ENCODE measurements around the gene GPR132. TPM values are rescaled to one million over a fixed set of nuclear protein-coding genes. Genes with fewer than 3 reads are reported as not detected.

Gene GPR132
- total and polyA plus RNA-seq, 2 donors (not counting 3 experiments of a cell fraction or from before 2014, with no cell fraction given): not detected

DNA sequence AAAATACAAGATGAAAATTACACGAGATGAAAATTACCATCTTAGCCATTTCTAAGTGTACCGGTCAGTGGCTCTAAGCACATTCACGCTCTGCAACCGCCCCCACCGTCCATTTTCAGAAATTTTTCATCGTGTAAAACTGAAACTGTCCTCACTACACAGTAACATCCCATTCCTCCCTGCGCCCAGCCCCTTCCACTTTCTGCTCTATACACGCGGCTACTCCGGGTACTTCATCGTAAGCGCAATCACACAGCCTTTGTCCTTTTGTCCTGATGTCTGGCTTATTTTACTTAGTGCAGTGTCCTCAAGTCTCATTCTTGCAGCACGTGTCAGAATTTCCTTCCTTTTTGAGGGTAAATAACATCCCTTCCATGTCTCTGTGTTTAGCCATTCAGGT lies 3.6 kb upstream of the GPR132 start:
- H3K4me1 ChIP-seq (ENCODE audit: control insufficient read depth, extremely low read depth, insufficient read depth, low read length): no peaks in the 10 kb centered on the region
- FAIRE-seq: no peak
- TF ChIP-seq, protein P1, sequence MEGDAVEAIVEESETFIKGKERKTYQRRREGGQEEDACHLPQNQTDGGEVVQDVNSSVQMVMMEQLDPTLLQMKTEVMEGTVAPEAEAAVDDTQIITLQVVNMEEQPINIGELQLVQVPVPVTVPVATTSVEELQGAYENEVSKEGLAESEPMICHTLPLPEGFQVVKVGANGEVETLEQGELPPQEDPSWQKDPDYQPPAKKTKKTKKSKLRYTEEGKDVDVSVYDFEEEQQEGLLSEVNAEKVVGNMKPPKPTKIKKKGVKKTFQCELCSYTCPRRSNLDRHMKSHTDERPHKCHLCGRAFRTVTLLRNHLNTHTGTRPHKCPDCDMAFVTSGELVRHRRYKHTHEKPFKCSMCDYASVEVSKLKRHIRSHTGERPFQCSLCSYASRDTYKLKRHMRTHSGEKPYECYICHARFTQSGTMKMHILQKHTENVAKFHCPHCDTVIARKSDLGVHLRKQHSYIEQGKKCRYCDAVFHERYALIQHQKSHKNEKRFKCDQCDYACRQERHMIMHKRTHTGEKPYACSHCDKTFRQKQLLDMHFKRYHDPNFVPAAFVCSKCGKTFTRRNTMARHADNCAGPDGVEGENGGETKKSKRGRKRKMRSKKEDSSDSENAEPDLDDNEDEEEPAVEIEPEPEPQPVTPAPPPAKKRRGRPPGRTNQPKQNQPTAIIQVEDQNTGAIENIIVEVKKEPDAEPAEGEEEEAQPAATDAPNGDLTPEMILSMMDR (IDR thresholded peaks at IDR 0.05; ENCODE audit: extremely low read depth in 1 of 2, insufficient read depth in 1 of 2, low read depth in 1 of 2, low read length in 2 of 2): no peak
- TF ChIP-seq MYC (IDR thresholded peaks at IDR 0.05; ENCODE audit: low read depth, low read length): no peak
- TF ChIP-seq, protein P2, sequence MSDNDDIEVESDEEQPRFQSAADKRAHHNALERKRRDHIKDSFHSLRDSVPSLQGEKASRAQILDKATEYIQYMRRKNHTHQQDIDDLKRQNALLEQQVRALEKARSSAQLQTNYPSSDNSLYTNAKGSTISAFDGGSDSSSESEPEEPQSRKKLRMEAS (IDR thresholded peaks at IDR 0.05; ENCODE audit: insufficient read depth, insufficient read length): no peak
- TF ChIP-seq GATA2 (IDR thresholded peaks at IDR 0.05; ENCODE audit: insufficient read depth, insufficient read length, low read depth, low read length): no peak
- TF ChIP-seq EZH2 (IDR thresholded peaks at IDR 0.05; ENCODE audit: borderline replicate concordance, low read depth, low read length, severe bottlenecking): no peak
- TF ChIP-seq POLR2A (IDR thresholded peaks at IDR 0.05; ENCODE audit: low read depth, low read length): no peak
- TF ChIP-seq POLR2AphosphoS5 (IDR thresholded peaks at IDR 0.05; ENCODE audit: insufficient read depth, low read depth, low read length): no peak
- no peak for TF ChIP-seq JUN (IDR thresholded peaks at IDR 0.05; ENCODE audit: borderline replicate concordance, insufficient read depth, insufficient read length, low read depth)
- no peak for TF ChIP-seq FOS (IDR thresholded peaks at IDR 0.05; ENCODE audit: borderline replicate concordance, insufficient read depth, low read length)
- intact Hi-C loops (cut with micrococcal nuclease): no loop called here
- no peaks in the 10 kb centered on the region for H3K9me1 ChIP-seq (replicated peaks; ENCODE audit: control insufficient read depth, extremely low read depth, insufficient read depth, low read length)
- no peaks in the 10 kb centered on the region for H3K36me3 ChIP-seq (ENCODE audit: control insufficient read depth in 2 of 2, extremely low read depth in 1 of 2, insufficient read depth in 2 of 2, low read length in 2 of 2)
- dilution Hi-C loops (cut with MboI; ENCODE audit: extremely low pct_ligation_motif_present, low sequenced_read_pairs): no loop called here
- POLR2A ChIA-PET: no interaction called here
- H3K27me3 ChIP-seq (ENCODE audit: control insufficient read depth in 2 of 2, insufficient read depth in 2 of 2, low read length in 2 of 2): no peaks in the 10 kb centered on the region
- H3K79me2 ChIP-seq (ENCODE audit: control insufficient read depth, insufficient read depth, low read length): no peaks in the 10 kb centered on the region
- no peak overlapping the region for H2AFZ ChIP-seq (ENCODE audit: low read depth, low read length)
- H4K20me1 ChIP-seq (replicated peaks; ENCODE audit: control insufficient read depth, extremely low read depth, insufficient read depth, low read length): no peaks in the 10 kb centered on the region
- no peak overlapping the region for H3K9ac ChIP-seq (replicated peaks; ENCODE audit: extremely low read depth, insufficient read depth, low read length)
- no TSS peak for BruUV-seq (replicated peaks)
- no peak for DNase-seq (ENCODE audit: low read depth, low spot score)
- no peak overlapping the region for H3K4me3 ChIP-seq (replicated peaks in 1 of 3; ENCODE audit: insufficient read depth in 1 of 3, low read depth in 1 of 3, low read length in 3 of 3)
- CTCF ChIA-PET: no interaction called here
- no peaks in the 10 kb centered on the region for H3K9me3 ChIP-seq (replicated peaks; ENCODE audit: control insufficient read depth, insufficient read depth, low read length)
- H3K4me2 ChIP-seq (ENCODE audit: insufficient read depth, low read length): no peak overlapping the region
- H3K27ac ChIP-seq (ENCODE audit: insufficient read depth, low read depth, low read length): no peak overlapping the region
